Posterior vena cava (tissue), 2 donors: ENCODE results near the gene CNNM3. TPM values are rescaled to one million over a fixed set of nuclear protein-coding genes. Genes with fewer than 3 reads are reported as not detected.
"Not testable (repeated sequence)": the region's sequence is repeated elsewhere in the genome, so short reads cannot be mapped to it uniquely, and the experiment has no call there.

Experiments used
- DNase-seq: peaks from one replicate; pipeline ENCODE4 v3.0.0-alpha.2; 2020; ENCODE audit warnings: low spot score
- intact Hi-C, 2 donors: fragments of 100-400 bp; cut with DNase I; formaldehyde crosslinking; loops; one replicate each; pipeline versions ENCODE4 v1.14.1 to v1.14.2; 2022 to 2023
- total RNA-seq, 2 donors: library from RNA; stranded (reverse); fragmentation: NEBNext Ultra II Directional; extraction: Animal tissue kit (Norgen Biotek cat#: 25700); gene quantifications; one replicate each; pipeline ENCODE4 v1.2.1, GENCODE V29; 2021
- donor health status: DM: yes; HTN: yes; CAD: no.
- donor health status: DM: yes; HTN: yes; CAD: no.

Gene CNNM3
- total RNA-seq, 2 donors from 2014 or later = 6.2 to 8.0 TPM

DNA sequence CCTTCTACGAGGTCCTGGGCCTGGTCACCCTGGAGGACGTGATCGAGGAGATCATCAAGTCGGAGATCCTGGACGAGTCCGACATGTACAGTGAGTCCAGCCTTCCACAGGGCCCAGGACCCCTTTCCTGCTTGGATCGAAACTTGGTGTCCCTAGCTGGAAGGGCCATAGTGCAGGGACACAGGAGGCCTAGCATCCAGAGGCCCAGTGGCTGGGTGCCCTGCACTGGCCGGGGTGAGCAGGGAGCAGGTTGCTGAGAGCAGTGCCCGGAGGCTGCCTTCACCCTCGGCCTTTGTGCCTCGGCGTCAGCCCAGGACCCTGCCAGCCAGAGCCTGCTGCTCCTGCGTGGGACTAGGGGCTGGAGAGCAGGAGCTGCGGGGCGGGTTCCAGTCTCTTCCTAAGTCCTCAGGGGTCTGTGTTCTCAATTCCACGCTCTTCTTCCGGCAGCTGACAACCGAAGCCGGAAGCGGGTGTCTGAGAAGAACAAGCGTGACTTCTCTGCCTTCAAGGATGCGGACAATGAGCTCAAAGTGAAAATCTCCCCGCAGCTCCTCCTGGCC is 18.9 kb upstream of the CNNM3 start:
- intact Hi-C loops = no loop called here

DNA sequence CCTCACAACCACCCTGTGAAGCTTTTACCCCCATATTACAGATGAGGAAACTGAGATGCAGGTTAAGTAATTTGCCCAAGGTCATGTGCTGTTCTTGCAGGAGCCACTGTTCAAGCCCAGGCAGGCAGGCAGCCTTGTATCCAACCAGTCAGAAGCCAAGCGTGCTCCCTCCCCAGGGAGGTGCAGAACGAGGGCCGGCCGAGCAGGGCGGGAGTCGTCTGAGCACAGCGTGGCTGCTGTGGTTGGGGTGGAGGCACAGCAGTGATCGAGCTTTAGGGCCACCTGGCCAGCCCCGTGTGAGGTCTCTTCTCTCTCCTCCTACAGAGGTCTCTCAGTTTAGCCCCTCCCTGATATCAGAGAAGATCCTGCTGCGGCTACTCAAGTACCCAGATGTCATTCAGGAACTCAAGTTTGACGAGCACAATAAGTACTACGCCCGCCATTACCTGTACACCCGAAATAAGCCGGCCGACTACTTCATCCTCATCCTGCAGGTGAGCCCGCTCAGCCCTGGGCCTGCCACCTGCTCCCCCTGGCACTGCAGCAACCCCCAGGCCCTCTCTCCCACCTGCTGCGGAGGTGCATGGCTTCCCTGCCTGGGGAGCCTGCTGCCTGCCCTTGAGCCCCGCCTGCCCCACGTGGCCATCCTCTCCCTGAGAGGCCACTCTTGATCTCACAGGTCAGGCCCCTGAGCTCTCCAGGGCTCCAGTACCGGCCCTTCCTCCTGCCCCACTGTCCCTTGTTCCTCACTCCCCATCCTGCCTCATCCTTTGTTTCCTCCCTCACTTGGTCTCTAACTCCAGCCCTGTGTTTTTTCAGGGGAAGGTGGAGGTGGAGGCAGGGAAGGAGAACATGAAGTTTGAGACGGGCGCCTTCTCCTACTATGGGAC is 17.1 kb upstream of the CNNM3 start:
- DNase-seq = no peak
- intact Hi-C loops = no loop called here

More for the DNA sequence above, 18.9 kb upstream of the CNNM3 start:
- no peak for DNase-seq

DNA sequence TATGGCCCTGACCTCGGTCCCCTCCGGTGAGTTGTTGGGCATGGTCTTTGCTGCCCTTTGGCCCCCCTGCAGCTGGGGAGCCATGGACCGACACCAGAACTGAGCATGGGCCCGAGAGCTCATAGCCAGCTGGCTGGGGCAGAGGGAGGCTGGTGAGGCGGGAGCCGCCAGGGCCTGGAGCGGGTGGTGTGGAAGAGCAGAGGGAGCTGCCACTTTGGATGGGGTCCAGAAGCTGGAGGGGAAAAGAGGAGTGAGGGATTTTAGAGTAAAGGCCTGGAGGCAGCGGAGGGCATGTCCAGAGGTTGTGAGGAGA is 16.5 kb upstream of the CNNM3 start:
- no peak for DNase-seq
- intact Hi-C loops = no loop called here

DNA sequence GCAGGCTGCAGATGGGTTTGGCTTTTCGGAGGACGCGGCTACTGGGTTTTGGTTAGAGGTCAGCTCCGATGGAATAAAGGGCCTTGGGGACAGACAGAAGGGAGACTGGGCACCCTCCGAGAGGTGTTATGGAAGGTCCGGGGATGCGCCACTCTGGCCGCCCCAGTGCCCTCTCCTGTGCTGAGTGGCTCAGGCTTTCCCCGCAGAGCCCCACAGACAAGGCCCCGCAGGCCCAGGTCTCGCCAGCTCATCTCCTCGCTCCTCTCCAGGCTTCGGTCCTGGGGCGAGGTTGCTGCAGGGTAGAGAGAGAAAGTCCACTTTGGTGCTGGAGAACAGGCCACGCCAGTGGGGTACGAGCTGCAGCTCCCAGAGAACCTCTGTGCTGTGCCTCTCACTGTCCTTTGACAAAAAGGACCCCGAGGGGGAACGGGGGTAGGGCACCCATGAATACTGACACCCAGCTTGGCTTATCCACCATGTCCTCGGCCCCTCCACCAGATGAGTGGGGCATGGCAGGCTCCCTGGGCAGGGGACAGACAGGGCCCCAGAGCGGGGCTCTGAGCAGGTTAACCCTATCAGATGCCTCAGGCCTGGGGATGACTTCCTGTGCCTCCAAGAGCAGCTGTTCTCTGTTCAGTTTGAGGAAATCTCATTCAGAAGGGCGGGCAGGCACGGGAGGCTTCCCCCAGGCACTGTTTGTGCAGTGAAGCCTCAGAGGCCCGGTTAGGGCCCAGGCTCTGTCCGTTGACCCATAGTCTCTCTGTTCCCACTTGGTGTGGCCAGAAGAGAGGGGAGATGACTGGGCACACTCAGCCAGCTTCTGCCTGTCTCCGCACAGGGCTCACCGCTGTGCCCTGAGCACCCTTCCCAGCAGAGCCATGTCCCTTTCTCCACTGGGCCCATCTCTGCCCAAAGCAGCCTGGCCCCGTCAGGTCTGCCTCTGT is 15.7 kb upstream of the CNNM3 start:
- DNase-seq = no peak
- intact Hi-C loops = no loop called here

DNA sequence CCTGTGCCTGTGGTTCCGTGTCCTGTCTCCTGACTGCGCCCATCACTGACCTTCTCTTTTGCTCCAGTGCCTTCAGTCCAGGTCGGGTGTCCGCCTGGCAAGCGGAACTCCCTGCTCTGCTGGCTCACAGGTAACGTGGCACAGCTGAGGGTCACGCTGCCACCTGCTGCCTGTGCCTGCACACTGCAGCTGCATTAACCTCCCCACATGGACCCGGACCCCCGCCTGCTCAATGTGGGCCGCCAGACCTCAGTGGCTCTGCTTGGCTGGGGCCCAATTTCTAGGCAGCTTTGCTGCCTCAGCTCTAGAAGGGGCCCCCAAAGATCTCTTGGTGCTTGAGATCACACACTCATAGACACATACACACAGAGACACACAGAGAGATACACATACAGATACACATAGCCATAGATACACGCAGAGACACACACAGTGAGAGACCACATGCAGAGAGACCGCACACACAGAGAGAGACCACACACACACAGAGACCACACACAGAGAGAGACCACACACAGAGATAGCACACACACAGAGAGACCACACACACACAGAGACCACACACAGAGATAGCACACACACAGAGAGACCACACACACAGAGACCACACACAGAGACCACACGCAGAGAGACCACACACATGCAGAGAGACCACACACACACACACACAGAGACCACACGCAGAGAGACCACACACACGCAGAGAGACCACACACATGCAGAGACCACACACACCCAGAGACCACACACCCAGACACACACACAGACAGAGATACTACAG is 14.9 kb upstream of the CNNM3 start:
- intact Hi-C loops = no loop called here
- peak; percentile 89 for DNase-seq

DNA sequence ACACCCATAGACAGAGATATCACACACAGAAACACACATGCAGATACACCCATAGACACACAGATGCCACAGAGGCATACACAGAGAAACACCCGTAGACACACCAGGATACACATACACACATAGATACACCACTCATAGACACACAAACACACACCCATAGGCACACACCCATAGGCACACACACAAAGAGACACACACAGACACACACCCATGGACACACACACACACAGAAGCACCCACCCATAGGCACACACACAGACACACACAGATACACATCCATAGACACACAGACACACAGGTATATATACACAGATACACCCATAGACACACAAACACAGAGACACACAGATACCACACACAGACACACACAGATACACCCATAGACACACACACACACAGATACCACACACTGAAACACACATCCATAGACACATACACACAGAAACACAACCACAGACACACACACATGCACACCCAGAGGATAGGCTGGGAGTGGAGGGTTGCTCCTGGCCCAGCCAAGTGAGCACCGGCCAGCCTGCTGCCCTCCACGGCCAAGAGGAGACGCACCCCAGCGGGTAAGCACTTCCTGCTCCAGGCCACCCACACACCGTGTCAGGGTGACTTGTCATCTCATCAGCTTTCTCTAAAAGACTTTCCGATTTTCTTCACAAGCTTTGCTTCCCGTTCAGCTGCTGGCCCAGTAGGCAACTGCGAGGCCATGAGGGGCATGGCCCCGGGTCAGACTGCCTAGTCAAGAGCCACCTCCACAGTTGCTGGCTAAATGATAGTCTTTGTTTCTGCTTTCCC is 14.1 kb upstream of the CNNM3 start:
- intact Hi-C loops = no loop called here
- DNase-seq = no peak

DNA sequence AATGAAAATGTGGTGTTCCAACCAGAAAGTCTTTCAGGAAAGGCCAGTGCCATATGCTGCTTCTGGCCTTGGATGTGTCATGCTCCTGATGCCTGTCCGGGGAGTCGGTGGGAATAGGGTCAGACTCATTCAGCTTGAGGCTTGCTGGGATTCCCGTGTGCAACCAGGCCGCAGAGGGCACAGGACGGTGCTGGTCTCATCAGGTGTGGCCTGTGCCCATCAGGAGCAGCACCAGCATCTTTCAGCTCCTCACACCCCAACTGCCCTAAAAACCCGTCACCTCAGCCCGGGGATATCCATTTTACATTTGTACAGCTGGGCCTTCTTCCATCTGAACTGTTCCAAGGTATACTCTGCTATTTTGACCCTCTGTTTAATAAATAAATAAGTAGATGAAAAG is 13.3 kb upstream of the CNNM3 start:
- no peak for DNase-seq
- intact Hi-C loops = no loop called here

DNA sequence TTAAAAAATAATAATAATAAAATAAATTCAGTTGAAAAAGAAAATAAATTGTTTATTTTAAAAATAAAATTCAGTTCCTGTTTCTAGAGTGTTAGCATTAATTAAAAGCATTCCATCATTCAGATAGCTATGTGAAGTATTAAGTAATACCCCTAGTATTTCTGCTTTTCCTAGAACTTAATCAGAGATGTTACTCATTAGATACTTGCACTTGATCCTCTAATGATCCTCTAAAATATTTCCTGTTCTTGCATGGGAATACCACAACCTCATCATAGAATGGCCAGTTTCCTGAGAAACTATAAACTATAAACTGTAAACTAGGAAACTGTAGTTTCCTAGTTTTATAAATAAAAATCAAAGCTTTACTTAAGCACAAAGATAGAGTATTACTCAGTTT is 11.1 kb upstream of the CNNM3 start:
- intact Hi-C loops = no loop called here
- DNase-seq = no peak

DNA sequence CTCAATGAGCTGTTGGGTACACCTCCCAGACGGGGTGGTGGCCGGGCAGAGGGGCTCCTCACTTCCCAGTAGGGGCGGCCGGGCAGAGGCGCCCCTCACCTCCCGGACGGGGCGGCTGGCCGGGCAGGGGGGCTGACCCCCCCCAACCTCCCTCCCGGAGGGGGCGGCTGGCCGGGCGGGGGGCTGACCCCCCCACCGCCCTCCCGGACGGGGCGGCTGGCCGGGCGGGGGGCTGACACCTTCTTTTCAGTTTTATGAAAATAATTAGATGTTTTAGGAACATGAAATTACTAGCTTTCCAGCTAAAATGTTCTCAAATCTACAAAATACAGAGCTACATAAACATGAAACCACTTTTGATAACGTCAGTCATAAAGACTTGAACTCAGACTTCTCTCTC is 10.1 kb upstream of the CNNM3 start:
- intact Hi-C loops = not testable (repeated sequence)
- peak; percentile 19 for DNase-seq

DNA sequence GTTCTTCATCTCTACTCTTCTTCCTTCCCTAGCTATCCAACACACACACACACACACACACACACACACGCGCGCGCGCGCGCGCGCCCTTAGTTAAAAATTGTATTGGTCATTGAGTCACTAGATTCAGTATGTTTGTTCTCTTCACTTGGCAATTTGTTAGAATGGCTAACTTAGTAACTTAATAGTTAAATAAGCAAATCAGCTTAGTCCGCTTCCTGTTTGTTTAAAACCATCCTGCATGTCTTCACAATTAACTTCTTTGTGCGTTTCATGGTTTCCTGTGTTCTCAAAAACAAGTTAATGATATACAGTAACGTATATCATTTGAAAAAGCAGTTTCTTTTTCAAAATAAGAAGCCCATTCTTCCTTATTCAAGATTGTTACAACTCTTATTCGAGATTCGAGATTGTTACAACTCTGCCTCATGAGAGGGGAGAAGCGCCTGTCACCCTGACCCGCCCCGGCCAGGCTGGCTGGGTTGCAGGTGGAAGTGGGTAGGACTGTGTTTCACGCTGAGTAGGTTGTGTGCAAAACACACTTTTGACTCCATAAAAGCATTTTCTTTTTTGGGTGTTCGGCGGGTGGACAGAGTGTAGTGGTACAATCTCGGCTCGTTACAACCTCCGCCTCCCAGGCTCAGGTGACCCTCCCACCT is 9.5 kb upstream of the CNNM3 start:
- DNase-seq = peak; percentile 48
- intact Hi-C loops = no loop called here

DNA sequence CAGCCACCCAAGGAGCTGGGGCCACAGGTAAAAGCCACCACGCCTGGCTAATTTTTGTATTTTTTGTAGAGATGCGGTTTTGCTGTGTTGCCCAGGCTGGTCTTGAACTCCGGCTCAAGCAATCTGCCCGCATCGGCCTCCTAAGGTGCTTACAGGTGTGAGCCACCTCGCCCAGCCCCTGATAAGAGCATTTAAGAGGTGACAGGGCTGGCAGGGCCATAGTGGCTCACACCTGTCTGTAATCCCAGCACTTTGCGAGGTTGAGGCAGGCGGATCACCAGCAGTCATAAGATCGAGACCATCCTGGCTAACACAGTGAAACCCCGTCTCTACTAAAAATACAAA is 9.0 kb upstream of the CNNM3 start:
- intact Hi-C loops = no loop called here
- peak; percentile 62 for DNase-seq

DNA sequence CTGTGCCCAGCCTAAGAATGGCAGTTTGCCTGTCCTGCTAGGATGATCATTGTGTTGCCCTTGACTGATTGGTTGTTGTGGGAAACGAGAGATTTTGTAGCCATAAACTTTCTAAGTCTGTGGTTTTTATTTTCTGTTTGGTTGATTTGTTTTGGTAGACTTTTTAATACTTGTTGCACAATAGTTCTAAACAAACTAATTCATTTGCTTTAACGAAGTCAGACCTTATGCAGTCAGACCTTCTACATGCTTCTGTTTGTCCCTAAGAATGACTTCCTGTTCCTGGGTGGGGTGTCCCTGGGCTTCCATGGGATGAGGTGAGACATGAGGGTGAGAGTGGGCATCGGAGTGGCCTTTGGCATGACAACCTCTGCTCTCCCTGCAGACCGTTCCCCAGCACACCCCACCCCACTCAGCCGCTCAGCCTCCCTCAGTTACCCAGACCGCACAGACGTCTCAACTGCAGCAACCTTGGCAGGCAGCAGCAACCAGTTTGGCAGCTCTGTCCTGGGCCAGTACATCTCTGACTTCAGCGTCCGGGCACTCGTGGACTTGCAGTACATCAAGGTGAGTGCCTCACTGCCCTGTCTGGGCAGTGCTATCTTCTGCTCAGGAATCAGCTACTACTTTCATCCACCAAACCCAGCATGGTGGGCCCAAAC is 7.8 kb upstream of the CNNM3 start:
- DNase-seq = no peak
- intact Hi-C loops = no loop called here

DNA sequence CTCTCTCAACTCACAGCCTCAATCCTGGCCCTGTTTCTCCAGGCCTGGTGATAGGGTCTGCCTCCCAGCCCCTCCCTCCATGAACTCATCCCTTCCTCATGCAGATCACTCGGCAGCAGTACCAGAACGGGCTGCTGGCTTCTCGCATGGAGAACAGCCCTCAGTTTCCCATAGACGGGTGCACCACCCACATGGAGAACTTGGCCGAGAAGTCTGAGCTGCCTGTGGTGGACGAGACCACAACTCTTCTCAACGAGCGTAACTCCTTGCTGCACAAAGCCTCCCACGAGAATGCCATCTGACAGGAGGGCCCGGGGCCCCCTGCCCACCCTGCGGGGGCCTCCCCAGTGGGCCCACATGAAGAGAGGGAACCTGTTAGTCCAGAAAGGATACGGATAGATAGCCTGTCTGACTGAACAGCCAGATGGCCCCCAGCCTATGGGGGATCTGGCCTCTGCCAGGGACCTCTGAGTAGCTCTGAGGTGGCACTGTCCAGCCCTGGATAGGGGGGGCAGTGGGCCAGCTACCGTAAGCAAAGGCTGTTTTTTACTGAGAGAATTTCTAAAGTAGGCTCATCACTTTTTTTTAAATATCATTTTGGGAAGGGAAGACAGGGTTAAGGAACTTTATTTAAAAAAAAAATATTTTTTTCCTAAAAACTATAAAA is 6.7 kb upstream of the CNNM3 start:
- intact Hi-C loops = no loop called here
- no peak for DNase-seq

DNA sequence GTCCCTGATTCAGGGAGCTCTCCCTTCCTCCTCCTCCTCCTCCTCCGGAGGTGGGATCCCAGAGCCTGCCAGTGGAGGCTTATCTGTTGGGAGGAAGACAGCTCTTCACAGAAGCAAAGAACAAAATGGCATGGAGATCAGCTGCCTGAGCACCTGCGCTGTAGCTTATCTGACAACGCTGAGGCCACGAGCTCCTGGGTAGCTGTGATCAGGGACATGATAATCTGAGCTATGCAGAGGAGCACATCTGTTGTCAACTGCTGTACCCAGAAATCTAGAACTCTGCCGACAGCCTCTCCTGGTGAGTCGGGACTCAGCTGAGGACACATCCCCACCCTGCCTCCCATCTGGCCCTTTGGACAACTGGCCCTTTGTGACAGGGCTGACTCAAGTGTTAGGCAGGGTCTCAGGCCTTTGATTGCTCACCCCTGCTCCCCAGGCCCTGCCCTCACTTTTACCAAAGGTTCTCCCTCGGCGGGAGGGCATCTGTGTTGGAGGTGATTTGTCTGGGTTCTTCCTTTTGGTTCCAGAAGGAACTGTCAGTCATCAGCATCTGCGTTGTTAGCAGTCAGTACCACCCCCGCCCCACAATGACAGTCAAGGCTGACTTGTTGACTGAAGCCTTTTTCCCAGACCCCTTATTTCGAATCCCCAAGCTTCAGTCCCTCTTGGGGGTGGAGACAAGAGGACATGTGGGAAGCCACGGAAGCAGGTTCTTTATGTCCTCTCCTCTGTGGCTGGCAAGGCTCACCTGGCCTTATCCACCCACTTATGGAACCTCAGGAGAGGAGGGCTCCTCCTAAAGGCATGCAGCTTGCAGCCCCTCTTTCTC is 5.9 kb upstream of the CNNM3 start:
- DNase-seq = no peak
- intact Hi-C loops = loop anchor here in 1 of 2 donors (5.0 kb wide), 1 partner anchor 88 kb away; no protein-coding TSS in a partner anchor

DNA sequence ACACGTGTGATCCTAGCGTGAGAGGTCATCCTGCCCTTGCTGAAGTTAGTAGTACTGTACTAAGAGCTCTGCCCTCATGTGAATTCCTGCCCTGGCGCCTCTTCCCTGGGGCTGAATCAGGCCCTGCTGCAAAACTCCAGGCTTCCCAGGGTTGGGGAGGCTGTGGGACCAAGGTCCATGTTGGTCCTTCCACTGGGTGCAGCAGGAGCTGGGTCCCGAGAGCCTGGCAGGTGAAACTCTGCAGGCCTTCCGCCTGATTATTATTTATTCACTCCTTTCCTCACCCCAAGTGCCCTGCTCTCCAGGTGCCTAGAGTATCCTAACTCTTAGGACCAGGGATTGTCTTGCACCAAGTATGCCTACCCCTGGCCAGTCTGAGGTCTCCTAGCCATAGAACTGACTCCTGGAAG is 5.3 kb upstream of the CNNM3 start:
- no peak for DNase-seq
- intact Hi-C loops = loop anchor here in 1 of 2 donors (5.0 kb wide), 1 partner anchor 88 kb away; no protein-coding TSS in a partner anchor

DNA sequence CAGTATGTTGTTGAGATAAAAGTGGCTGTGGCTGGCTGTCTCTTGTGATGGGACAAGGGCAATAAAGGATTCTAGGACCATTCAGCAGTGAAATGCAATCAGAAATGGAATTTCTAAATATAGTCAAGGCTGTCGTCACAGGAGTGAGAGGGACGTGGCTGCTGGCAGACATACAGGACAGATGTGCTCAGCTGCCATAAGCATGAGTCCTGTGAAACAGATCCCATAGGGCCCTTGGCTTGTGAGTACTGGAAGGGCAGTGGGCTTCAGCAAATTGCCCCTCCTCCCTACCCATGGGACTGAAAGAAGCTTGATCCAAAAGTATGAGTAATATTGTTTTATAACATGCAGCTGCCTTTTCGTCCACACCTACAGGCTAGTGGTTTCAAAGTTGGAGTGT is 4.2 kb upstream of the CNNM3 start:
- intact Hi-C loops = loop anchor here in 1 of 2 donors (5.0 kb wide), 1 partner anchor 90 kb away; no protein-coding TSS in a partner anchor
- DNase-seq = no peak
